ENCODE results near the gene DUSP1.

The DUSP1 gene

GRCh38 chr5:172733131-172733973 is 37.6 kb downstream of the DUSP1 start:
- Histone ChIP-seq H3K4me1 (ENCODE audit: insufficient read depth, poor library complexity, severe bottlenecking) (peaks cover 24% of the 10 kb centered on the region), H3K36me3 (ENCODE audit: low read depth) (no peaks in the 10 kb centered on the region), H3K9me3 (ENCODE audit: severe bottlenecking) (no peaks in the 10 kb centered on the region), H3K27me3 (ENCODE audit: insufficient read depth, poor library complexity, severe bottlenecking) (no peaks in the 10 kb centered on the region), H3K27ac (ENCODE audit: poor library complexity, severe bottlenecking) (peak overlapping the region; percentile 97), H3K4me3 (ENCODE audit: severe bottlenecking) (no peak overlapping the region)
- DNase-seq (ENCODE audit: low spot score) (peak; percentile 96), ATAC-seq (ENCODE audit: low read depth) (peak; percentile 96)
- TF ChIP-seq, protein P1, sequence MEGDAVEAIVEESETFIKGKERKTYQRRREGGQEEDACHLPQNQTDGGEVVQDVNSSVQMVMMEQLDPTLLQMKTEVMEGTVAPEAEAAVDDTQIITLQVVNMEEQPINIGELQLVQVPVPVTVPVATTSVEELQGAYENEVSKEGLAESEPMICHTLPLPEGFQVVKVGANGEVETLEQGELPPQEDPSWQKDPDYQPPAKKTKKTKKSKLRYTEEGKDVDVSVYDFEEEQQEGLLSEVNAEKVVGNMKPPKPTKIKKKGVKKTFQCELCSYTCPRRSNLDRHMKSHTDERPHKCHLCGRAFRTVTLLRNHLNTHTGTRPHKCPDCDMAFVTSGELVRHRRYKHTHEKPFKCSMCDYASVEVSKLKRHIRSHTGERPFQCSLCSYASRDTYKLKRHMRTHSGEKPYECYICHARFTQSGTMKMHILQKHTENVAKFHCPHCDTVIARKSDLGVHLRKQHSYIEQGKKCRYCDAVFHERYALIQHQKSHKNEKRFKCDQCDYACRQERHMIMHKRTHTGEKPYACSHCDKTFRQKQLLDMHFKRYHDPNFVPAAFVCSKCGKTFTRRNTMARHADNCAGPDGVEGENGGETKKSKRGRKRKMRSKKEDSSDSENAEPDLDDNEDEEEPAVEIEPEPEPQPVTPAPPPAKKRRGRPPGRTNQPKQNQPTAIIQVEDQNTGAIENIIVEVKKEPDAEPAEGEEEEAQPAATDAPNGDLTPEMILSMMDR (IDR thresholded peaks at IDR 0.05; ENCODE audit: poor library complexity, severe bottlenecking) = no peak

GRCh38 chr5:172732201-172732865 is 38.7 kb downstream of the DUSP1 start:
- Histone ChIP-seq H3K4me3 (ENCODE audit: severe bottlenecking) (no peak overlapping the region), H3K9me3 (ENCODE audit: severe bottlenecking) (no peaks in the 10 kb centered on the region), H3K27ac (ENCODE audit: poor library complexity, severe bottlenecking) (peak overlapping the region; percentile 97), H3K27me3 (ENCODE audit: insufficient read depth, poor library complexity, severe bottlenecking) (no peaks in the 10 kb centered on the region), H3K36me3 (ENCODE audit: low read depth) (no peaks in the 10 kb centered on the region), H3K4me1 (ENCODE audit: insufficient read depth, poor library complexity, severe bottlenecking) (peaks cover 24% of the 10 kb centered on the region)
- peak; percentile 64 for DNase-seq (ENCODE audit: low spot score)
- TF ChIP-seq, protein P1 (IDR thresholded peaks at IDR 0.05; ENCODE audit: poor library complexity, severe bottlenecking) = no peak
- no peak for ATAC-seq (ENCODE audit: low read depth)

DNA sequence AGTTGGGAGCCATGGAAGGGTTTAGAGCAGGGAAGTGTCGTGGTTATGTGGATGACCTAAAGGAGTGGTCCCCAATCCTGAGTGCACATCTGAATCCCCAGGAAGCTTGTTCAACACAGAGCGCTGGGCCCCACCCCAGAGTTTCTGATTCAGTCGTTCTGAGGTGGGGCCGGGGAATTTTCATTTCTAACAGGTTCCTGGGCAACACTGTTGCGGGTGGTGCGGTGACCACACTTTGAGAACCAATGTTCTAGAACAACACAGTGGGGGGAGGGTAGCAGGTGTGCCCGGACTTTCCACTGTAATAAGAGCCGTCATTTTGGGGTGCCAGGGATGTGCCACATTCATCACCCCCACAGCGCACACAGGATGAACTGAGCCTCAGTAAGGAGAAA is 39.3 kb downstream of the DUSP1 start:
- peak overlapping the region; percentile 97 for H3K27ac ChIP-seq (ENCODE audit: poor library complexity, severe bottlenecking)
- no peak for DNase-seq (ENCODE audit: low spot score)
- no peaks in the 10 kb centered on the region for H3K27me3 ChIP-seq (ENCODE audit: insufficient read depth, poor library complexity, severe bottlenecking)
- TF ChIP-seq, protein P1 (IDR thresholded peaks at IDR 0.05; ENCODE audit: poor library complexity, severe bottlenecking) = no peak
- no peaks in the 10 kb centered on the region for H3K9me3 ChIP-seq (ENCODE audit: severe bottlenecking)
- no peak overlapping the region for H3K4me3 ChIP-seq (ENCODE audit: severe bottlenecking)
- no peaks in the 10 kb centered on the region for H3K36me3 ChIP-seq (ENCODE audit: low read depth)
- ATAC-seq (ENCODE audit: low read depth) = no peak
- peaks cover 24% of the 10 kb centered on the region for H3K4me1 ChIP-seq (ENCODE audit: insufficient read depth, poor library complexity, severe bottlenecking)

DNA sequence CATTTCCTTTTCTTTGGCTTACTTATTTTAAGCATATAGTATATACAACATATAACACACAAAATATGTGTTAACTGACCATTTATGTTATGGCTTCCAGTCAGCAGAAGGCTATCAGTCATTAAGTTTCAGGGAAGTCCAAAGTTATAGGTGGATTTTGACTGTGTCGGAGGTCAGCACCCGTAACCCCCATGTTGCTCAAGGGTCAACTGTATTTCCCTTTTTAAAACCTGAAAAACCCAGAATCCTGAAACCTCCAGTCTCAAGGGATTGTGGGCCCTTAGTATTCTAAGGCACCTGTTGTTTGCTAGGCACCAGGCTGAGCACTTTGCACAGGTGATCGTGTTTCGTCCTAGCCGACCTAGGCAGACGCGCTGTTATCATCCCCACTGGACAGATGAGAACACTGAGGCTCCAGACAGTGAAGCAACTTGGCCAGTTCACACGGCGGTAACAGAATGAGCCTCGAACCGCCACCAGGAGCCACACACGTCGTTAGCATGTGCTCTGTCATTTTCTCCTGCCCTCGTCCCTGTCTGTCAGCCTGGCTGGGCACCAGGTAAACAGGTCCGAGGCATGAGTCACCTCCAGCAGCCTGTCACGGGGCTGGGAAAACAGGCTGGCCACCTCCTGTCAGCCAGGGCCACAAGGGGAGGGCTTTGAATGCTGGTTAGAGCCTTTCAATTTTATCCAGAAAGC is 39.9 kb downstream of the DUSP1 start:
- DNase-seq (ENCODE audit: low spot score) (peak; percentile 83), ATAC-seq (ENCODE audit: low read depth) (peak; percentile 43)
- H3K27me3 ChIP-seq (ENCODE audit: insufficient read depth, poor library complexity, severe bottlenecking) = no peaks in the 10 kb centered on the region
- TF ChIP-seq, protein P1 (IDR thresholded peaks at IDR 0.05; ENCODE audit: poor library complexity, severe bottlenecking) = no peak
- H3K4me1 ChIP-seq (ENCODE audit: insufficient read depth, poor library complexity, severe bottlenecking) = peaks cover 24% of the 10 kb centered on the region
- no peaks in the 10 kb centered on the region for H3K9me3 ChIP-seq (ENCODE audit: severe bottlenecking)
- peak overlapping the region; percentile 97 for H3K27ac ChIP-seq (ENCODE audit: poor library complexity, severe bottlenecking)
- H3K36me3 ChIP-seq (ENCODE audit: low read depth) = no peaks in the 10 kb centered on the region
- H3K4me3 ChIP-seq (ENCODE audit: severe bottlenecking) = no peak overlapping the region
